ENCODE data around the gene MYPN. TPM values are rescaled to one million over a fixed set of nuclear protein-coding genes. Genes with fewer than 3 reads are reported as not detected.

MYPN gene
- total RNA-seq, 3 donors from 2014 or later, result 0.47 to 1.8 (median 0.93) TPM

GRCh38 chr10:68196701-68197100, 87.4 kb downstream of the MYPN start:
- DNase-seq (no peak), ATAC-seq (peak; percentile 33)
- Histone ChIP-seq H3K4me1 (ENCODE audit: low read depth) (no peaks in the 10 kb centered on the region), H3K4me3 (no peak overlapping the region), H3K9me3 (no peaks in the 10 kb centered on the region), H3K36me3 (ENCODE audit: low read depth) (no peaks in the 10 kb centered on the region)
- intact Hi-C loops (cut with DNase I, micrococcal nuclease), result no loop called here
- TF ChIP-seq CTCF (IDR thresholded peaks at IDR 0.05), result no peak

- DNase-seq (no peak), ATAC-seq (peak; percentile 40)
- no peaks in the 10 kb centered on the region for H3K4me1 ChIP-seq (ENCODE audit: low read depth)
- no peaks in the 10 kb centered on the region for H3K36me3 ChIP-seq (ENCODE audit: low read depth)
- H3K4me3 ChIP-seq, result no peak overlapping the region
- TF ChIP-seq CTCF (IDR thresholded peaks at IDR 0.05), result no peak
- H3K9me3 ChIP-seq, result no peaks in the 10 kb centered on the region
- intact Hi-C loops (cut with DNase I, micrococcal nuclease), result no loop called here
These were observed 93.7 kb downstream of the MYPN start for GRCh38 chr10:68202960-68203353.

GRCh38 chr10:68208424-68209042, 99.2 kb downstream of the MYPN start:
- Histone ChIP-seq H3K9me3 (no peaks in the 10 kb centered on the region), H3K4me3 (no peak overlapping the region), H3K4me1 (ENCODE audit: low read depth) (no peaks in the 10 kb centered on the region), H3K36me3 (ENCODE audit: low read depth) (no peaks in the 10 kb centered on the region)
- DNase-seq (peak in 2 of 3 donors; percentile 67 to 83), ATAC-seq (peak; percentile 93)
- intact Hi-C loops (cut with DNase I, micrococcal nuclease), result no loop called here
- peak; percentile 30 for TF ChIP-seq CTCF (IDR thresholded peaks at IDR 0.05)

- TF ChIP-seq CTCF (IDR thresholded peaks at IDR 0.05), result no peak
- intact Hi-C loops (cut with DNase I, micrococcal nuclease), result loop anchor here in 1 of 2 donors (10.0 kb wide), 1 partner anchor 93 kb away; no protein-coding TSS in a partner anchor
- ATAC-seq (no peak), DNase-seq (no peak)
- Histone ChIP-seq H3K4me3 (no peak overlapping the region), H3K36me3 (ENCODE audit: low read depth) (no peaks in the 10 kb centered on the region), H3K4me1 (ENCODE audit: low read depth) (no peaks in the 10 kb centered on the region), H3K9me3 (no peaks in the 10 kb centered on the region)
These were observed 102.4 kb downstream of the MYPN start for GRCh38 chr10:68211669-68212068.

- peak in 1 of 3 donors; percentile 10 for DNase-seq
- peak; percentile 15 for TF ChIP-seq CTCF (IDR thresholded peaks at IDR 0.05)
- Histone ChIP-seq H3K4me1 (ENCODE audit: low read depth) (no peaks in the 10 kb centered on the region), H3K9me3 (no peaks in the 10 kb centered on the region), H3K36me3 (ENCODE audit: low read depth) (no peaks in the 10 kb centered on the region), H3K4me3 (no peak overlapping the region)
- ATAC-seq, result peak; percentile 42
- intact Hi-C loops (cut with DNase I, micrococcal nuclease), result loop anchor here in 1 of 2 donors (10.0 kb wide), 1 partner anchor 92 kb away; no protein-coding TSS in a partner anchor
These were observed 103.5 kb downstream of the MYPN start for GRCh38 chr10:68212721-68213352.
